HG03280 (cell line): ENCODE data around the gene SNX8.

Experiments
- ATAC-seq: cut with Tn5 transposase; IDR thresholded peaks from one replicate; pipeline ENCODE4 v1.9.1; 2021; ENCODE audit warnings: mild to moderate bottlenecking, moderate library complexity; ENCODE audit not compliant: unreplicated experiment

The SNX8 gene

DNA sequence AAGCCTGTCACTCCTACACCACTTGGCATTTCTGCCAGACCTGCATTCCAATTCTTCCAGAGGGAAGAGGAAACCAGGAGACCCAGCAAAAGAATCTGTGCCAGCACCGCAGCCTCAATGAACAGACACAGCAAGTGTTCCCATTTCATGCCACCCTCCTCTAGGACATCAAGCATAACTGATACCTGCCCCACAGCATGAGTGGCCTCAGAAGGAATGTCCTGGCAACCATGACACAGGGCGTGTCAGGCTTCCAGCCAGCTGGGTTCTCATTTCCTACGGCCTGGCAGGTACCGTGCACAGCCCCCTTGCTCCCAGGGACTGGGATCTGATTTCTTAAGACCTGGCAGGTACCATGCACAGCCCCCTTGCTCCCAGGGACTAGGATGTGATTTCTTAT is 89.3 kb downstream of the SNX8 start:
- ATAC-seq: no peak

DNA sequence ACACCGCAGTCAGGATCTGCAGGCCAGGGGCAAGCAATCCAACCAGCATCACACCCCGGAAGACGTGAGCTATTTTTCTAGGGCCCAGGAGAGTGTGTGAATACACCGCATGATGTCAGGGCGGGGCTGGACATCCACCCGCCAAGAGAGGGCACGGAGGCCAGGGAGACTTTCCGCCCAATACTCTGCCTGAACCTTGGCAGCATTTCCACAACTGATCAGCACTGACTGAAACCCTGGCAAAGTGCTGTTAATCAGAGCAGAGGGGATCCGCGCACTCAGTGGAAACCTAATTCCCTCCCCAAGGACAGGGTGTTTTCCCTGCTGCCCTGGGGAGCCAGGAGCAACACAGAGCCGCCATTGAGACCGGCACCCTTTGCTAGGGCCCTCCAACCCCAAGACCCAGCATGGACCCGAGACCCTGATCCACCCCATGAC is 89.7 kb downstream of the SNX8 start:
- ATAC-seq: no peak

DNA sequence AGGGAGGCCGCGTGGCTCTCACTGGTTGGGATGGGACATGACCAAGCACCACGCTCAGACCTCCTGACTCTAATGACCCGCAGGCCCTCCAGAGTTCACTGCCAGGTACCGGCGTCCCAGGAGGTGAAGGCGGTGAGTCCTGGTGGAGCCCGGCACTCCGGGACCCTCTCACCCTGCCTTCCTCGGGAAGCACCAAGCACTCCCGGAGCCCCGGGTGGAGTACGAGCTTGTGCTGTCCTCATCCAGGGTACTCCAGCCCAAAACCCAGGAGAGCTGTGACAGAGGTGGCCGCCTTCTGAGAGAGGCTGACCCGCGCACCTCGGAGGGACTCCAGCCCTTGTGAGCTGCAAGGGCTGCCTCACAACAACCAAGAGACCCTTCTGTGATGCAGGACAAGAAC is 90.9 kb downstream of the SNX8 start:
- no peak for ATAC-seq

DNA sequence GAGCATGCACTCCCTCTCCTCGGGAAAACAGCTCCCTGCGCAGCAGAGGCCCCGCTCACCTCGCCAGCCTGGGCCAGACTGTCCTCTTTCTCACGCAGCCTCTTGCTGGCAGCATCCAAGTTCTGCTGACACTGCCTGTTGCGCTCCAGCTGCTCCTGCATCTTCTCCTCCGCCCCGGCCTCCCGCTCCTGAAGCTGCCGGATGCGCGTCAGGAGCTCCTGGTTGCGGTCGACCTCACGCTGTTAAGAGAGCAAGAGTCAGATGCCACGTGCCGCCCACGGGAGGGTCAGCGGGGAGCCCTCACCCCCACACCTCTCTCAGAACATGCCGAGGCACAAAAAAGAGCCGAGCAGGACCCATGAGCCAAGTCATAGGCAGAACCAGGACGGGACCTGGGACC is 91.7 kb downstream of the SNX8 start:
- no peak for ATAC-seq

DNA sequence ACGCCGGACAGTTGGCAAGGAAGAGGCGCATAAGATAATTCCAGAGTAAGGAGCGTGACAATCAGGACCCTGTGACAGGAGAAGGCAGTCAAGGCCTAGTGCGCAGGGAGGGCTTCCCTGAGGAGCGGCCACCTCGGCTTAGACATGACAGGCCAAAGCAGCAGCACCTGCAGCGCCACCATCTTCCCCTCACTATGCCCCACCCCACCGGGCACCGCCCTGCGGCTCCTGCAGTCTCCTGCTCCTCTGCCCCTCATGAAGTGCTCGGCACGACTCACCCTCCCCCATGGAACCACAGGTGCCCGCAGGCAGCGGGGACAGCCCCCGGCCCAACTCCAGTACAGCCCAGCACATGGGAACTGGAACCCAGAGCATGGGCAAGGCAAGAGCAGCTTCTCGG is 93.3 kb downstream of the SNX8 start:
- no peak for ATAC-seq

DNA sequence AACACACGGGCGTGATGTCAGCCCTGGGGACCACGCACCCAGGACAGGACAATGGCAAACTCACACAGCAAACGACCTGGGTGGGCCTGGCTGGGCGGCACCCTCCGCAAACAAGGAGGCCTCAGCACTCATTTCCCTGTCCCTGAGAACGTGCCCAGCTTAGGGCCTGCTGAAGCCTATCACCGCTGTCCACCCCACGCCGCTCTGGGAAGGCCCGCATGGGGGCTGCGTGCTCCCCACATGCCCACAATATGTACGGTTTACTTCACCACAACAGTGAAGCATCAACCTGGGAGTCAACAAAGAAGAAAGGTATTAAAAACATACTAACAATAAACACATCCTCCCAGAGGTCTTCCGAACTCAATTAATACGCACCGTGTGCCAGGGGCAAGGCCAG is 93.7 kb downstream of the SNX8 start:
- no peak for ATAC-seq

DNA sequence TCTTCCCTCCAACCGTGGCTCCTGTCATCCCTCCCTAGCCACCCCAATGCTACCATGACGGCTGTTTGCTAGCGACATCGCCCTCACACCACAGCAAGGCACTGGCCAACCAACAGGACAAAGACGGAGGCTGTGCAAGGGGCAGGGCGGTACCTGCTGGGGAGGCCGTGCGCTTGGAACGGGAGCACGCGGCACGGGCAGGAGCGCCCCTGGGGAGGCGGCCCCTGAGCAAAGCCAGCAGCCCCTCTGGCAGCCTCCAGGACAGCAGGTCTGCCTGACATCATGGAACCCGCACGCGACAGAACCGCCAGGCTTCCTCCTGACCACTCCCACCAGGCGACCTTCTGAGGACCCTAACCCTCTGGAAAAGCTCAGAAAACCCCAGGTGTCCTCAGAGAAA is 94.2 kb downstream of the SNX8 start:
- ATAC-seq: no peak

DNA sequence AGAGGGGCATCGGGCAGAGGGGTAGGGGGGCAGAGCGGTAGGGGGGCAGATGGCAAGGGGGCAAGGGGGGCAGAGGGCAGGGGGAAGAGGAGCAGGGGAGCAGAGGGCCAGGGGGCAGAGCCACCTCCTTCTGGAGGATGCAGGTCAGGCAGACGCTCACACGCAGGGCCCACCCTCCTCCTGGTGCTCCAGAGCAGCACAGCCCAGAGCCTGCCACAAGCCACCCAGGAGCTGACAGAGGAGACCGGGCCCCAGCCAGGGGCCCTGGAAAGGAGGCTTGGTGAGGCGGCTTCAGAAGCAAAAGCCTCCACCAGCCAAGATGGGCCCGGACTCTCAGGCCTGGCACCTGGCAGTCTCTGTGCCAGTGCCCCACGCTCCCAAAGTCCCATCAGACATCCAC is 94.6 kb downstream of the SNX8 start:
- ATAC-seq: no peak

DNA sequence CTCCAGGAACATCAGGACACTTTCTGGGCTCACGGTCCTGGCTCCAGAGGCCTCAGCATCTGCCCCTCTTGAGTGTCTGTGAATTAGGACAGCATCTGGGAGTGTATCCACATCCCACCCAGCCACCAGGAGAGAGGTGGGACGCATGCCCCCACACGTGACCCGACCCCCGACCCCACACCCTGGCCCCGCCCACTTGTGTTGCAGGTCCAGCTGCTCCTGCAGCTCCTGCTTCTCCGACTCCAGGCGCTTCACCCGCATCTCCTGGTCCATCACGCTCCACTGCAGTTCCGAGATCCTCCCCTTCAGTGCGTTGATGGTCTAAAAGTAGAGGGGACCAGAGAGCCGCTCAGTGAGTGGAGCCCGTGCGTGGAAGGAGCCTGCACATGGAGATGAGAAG is 95.1 kb downstream of the SNX8 start:
- ATAC-seq: no peak

DNA sequence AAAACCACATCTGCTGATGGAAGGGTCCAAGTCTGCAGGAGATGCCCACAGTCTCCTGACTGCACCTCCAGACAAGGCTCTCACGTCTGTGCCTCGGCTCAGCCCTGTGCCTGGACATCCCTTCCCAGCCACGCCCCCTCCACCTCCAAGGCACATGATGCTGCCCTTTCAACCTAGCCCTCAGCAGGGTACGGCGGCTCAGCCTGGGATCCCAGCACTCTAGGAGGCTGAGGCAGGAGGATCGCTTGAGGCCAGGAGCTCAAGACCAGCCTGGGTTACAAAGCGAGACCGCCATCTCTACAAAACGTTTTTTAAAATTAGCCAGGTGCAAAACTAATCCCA is 95.8 kb downstream of the SNX8 start:
- ATAC-seq: no peak

DNA sequence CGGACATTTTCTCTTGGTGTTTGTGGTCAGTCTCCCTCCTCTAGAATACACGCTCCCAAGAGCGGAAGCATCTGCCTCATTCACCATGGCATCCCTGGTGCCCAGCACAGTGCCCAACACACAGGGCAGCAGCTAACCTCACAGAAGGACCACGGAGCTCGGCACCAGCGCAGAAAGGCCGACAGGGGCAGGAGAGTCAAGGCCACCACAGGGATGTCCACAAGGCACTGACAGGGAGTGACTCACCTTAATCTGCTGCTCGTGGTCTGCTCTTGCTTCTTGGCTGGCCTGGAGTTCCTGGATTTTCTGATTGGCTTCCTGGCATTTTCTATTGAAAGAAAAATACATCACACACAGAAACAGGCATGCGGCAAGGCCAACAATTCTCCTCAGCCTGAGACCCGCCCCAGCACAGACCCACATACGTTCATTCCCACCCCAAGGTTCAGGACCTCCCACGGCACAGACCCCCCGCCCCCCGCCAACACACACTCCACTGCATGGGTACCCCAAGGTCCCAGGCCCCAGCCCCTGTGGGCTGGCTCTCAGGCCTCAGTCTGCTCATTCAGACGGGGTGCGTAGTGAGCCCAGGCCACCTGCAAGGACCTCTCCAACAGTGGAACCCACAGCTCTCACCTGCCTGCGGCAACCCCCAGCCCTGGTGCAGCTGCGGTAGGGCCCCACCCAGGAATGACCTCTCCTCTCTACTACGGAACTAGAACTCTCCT is 96.4 kb downstream of the SNX8 start:
- no peak for ATAC-seq

DNA sequence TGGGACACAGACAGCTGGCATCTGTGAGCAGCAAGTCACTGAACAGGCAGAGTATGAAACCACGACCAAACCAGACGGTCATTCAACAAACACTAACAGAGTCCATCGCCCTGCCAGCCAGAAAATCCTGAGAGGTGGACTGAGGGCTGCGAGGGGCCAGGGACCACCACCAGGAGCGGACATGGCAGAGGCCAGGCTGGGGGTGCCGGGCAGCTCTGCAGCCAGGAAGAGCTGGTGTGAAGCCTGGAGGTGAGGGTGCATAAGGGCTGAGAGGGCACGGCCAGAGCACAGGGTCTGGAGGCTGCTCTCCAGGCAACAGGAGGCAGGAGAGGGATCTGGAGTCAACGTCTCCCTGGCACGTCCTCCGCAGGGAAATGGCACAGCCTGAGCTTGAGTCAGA is 97.0 kb downstream of the SNX8 start:
- no peak for ATAC-seq

DNA sequence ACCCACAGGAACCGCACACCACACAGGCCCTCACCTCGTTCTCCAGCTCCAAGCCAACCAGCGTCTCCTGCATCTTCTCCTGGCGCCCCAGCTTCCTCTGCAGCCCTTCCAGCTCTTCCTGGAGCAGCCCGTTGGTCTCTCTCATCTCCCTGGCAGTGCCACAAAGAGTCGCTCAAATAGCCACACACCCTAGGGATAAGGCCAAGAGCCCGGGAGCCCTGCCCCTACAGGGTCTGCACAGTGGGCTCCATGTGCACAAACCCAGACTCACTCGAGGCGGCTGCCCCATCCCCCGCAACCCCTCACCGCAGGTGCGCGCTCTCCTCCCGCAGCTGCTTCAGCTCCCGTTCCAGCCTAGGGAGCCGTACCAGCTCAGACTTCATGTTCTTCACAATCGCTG is 98.4 kb downstream of the SNX8 start:
- ATAC-seq: no peak

DNA sequence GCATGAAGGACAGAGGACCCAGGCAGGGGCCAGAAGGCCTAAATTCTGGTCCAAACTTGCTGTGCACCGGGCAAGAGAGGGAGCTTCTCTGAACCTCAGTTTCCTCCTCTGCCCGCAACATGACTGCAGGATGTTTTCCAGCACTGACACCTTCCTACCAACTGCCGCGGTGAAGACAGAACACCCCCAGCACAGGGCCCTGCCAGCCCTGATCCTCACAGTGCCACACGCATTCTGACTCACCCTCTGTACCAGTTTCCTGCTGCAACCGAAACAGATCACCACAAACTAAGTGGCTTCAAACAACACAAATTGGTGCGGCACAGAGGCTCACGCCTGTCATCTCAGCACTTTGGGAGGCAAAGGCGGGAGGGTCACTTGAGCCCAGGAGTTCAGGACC is 99.6 kb downstream of the SNX8 start:
- ATAC-seq: no peak

DNA sequence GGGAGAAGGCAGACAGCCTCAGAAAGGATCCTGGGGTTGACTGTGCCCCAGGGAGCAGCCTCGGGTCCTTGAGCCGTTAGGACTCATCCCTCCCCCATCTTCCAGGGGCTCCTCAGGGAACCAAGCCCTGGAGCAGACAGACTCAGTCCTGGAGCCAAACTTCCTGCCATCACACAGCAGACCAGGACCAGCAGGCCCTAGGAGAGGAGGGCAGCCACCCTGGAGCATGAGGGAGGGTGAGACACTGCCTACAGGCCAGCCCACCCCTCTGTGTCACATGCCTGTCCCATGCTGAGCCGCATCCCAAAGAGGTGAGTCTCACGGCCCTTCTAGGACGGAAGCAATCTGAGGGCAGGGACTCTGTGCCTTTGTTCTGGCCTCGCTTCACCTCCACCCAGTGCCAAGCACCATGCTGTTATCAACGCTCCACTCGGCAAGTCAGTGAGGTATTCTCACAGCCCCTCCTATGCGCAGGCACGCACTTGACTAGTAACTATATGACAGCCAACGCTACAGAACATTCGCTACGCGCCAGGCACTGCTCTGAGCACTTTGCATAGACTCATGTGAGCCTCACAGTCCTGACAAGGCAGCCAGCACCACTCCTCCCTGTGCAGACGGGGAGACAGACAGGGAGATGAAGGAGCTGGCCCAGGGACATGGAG is 100.6 kb downstream of the SNX8 start:
- ATAC-seq: no peak

DNA sequence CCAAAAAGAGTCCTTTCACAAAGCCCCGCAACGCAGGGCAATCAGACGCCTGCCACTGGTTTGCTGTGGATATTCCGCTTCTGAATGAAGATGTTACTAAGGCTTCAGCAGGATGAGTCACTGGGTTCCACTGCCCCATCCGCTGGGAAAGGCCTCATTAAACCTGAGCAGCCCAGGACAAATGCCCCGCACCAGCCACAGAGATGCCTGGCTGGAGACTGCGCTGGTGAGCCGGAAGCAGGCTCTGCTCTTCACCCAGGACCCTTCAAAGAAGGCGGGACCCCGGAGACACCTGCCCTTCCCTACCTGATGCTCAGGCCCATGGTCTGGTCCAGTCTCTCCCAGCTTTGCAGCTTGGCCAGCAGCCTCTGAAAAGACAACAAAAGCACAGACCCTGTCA is 101.3 kb downstream of the SNX8 start:
- no peak for ATAC-seq

DNA sequence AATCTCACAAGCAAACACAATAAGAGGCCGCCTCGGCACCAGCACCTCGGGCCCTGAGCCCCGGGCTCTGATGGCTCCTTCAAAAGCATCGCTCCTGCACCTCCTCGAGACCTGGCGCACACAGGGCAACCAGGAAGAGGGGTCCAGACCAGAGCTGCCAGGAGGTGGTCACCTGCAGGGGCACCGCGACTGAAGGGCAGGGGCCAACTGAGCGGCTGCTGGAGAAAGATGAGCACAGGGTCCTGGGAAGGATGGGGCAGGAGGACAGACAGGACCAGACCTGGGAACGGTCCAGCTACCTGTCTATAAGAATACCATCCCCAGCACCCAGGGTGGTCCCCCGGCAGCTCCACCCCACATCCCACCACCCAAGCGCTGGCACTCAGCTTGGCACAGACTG is 102.3 kb downstream of the SNX8 start:
- no peak for ATAC-seq

DNA sequence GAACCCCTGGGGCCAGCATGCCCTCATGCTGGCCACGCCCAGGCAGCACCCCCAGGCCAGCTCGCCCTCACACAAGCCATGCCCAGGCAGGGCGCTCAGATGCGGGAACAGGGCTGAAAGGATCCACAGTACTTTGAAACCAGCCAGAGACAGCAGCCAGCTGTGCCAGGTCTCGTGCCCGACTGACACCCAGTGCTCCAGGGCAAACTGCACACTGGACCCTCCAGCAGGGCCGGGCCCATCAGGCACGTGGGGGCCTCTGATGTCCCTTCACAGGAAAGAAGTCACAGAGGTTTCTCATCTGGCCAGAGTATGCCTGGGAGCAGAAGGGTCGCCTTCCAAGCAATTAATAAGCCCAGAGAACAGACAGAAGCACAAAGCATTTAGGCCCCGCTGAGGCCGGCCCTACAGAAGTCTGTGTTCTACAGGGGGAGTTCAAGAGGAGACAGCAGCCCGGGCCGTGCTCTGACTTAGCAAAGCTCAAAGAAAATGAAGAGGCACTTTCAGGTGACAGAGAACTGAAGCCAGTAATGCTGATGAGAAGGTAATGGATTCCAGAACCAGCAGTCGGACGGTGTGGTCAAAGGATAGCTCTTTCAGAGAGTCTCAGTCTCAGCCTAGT is 102.9 kb downstream of the SNX8 start:
- no peak for ATAC-seq

DNA sequence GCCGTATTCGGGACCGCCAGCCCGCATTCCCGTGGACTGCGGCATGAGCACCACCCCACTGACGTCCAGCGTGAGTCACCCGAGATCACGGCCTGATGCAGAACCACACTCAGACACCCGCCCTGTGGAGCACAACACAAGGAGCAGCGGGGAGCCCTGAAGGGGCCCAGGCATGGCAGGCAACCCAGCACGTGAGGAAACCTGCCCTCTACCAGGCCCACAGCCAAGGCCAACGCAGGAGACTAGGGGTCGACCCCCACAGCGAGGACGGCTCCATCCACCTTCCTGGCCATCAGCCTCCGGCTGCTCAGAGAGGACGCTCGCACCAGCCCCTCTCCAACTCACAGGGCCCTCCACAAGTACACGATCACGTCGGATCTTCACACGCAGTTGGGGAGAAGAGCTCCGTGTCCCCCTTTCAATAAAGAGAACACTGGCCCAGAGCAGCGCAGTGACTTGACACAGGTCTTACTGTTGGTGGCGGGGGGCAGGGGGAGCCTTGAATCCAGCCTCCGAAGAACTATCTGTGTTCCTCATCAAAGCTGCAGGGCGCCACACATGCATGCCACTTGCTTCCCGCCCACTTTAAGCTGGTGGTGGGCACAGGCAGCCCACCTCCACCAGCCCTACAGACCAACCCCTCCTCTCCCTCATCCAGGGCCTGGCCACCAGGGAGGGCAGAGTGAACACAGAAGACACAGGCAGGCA is 103.5 kb downstream of the SNX8 start:
- ATAC-seq: no peak

DNA sequence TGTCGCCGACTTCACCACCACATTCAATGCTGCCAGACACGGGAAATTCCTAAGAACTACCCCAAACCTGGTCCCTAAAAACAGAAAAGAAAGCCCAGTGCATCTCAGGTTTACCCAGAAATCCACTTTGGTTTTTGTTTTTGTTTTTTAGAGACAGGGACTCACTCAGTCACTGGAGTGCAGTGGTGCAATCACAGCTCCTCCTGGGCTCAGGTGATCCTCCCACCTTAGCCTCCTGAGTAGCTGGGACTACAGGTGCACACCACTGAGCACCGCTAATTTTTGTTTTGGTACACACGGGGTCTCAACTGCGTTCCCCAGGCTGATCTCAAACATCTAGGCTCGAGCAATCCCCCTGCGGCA is 104.3 kb downstream of the SNX8 start:
- peak; percentile 13 for ATAC-seq

DNA sequence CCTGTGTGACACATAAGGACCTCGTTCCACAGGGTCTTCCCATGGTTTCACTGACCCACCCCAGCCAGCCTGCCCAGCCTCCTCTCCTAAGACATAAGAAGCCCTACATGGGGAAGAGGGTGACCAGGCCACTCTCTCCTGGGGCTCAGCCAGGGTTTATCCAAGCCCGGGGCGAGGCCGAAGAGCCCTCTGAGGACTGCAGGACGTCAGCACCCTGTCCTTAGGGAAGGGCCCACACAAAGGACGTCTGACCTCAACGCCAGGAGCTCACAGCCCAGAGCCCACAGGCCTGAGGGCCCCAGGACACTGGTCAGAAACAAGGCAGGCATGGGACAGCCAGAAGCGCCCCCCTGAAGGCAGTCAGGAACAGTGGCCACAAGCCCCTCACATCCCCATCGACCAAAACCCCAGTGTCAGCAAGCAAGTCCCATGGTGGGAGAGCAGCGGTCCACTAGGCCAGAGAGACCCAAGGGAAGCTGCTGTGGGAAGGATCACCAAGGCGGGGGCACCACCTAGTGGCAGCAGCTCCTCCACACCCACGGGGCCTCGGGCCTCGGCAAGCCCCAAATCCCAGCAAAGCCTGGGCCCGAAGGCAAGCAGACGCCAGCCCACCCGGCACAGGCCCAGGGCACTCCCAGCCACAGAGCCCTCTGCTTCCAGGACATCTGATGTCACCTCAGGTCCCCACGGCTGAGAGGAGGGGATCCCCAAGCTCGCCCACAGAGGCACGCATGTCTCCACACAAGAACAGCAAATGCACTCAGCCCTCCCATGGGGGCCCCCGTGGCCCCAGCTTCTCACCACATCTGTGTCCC is 104.9 kb downstream of the SNX8 start:
- peak; percentile 69 for ATAC-seq
